ENCODE results near the gene IL1RAP.

IL1RAP gene

GRCh38 chr3:190614226-190615059, 100.6 kb downstream of the IL1RAP start:
- no peak for DNase-seq (ENCODE audit: low read depth in 2 of 2)

- DNase-seq (ENCODE audit: low read depth in 2 of 2) = no peak
These were observed 101.1 kb downstream of the IL1RAP start for GRCh38 chr3:190615060-190615384.

GRCh38 chr3:190615607-190616006, 101.7 kb downstream of the IL1RAP start:
- no peak for DNase-seq (ENCODE audit: low read depth in 2 of 2)

GRCh38 chr3:190616637-190617036, 102.8 kb downstream of the IL1RAP start:
- no peak for DNase-seq (ENCODE audit: low read depth in 2 of 2)

GRCh38 chr3:190617185-190617584, 103.3 kb downstream of the IL1RAP start:
- DNase-seq (ENCODE audit: low read depth in 2 of 2) = no peak

GRCh38 chr3:190618330-190619030, 104.6 kb downstream of the IL1RAP start:
- DNase-seq (ENCODE audit: low read depth in 2 of 2) = no peak

GRCh38 chr3:190619353-190619752, 105.5 kb downstream of the IL1RAP start:
- DNase-seq (ENCODE audit: low read depth in 2 of 2) = no peak

GRCh38 chr3:190619761-190620160, 105.9 kb downstream of the IL1RAP start:
- DNase-seq (ENCODE audit: low read depth in 2 of 2) = no peak

GRCh38 chr3:190620886-190621608, 107.2 kb downstream of the IL1RAP start:
- no peak for DNase-seq (ENCODE audit: low read depth in 2 of 2)

GRCh38 chr3:190621927-190622326, 108.0 kb downstream of the IL1RAP start:
- no peak for DNase-seq (ENCODE audit: low read depth in 2 of 2)

- DNase-seq (ENCODE audit: low read depth in 2 of 2) = no peak
These were observed 110.4 kb downstream of the IL1RAP start for GRCh38 chr3:190624282-190624681.

- DNase-seq (ENCODE audit: low read depth in 2 of 2) = no peak
These were observed 113.2 kb downstream of the IL1RAP start for GRCh38 chr3:190626951-190627620.

GRCh38 chr3:190629088-190629487, 115.2 kb downstream of the IL1RAP start:
- DNase-seq (ENCODE audit: low read depth in 2 of 2) = no peak

GRCh38 chr3:190631295-190631694, 117.4 kb downstream of the IL1RAP start:
- no peak for DNase-seq (ENCODE audit: low read depth in 2 of 2)

- DNase-seq (ENCODE audit: low read depth in 2 of 2) = no peak
These were observed 127.7 kb downstream of the IL1RAP start for GRCh38 chr3:190641564-190641963.

GRCh38 chr3:190642016-190642415, 128.1 kb downstream of the IL1RAP start:
- DNase-seq (ENCODE audit: low read depth in 2 of 2) = no peak

GRCh38 chr3:190644035-190644434, 130.2 kb downstream of the IL1RAP start:
- no peak for DNase-seq (ENCODE audit: low read depth in 2 of 2)

- DNase-seq (ENCODE audit: low read depth in 2 of 2) = no peak
These were observed 130.9 kb downstream of the IL1RAP start for GRCh38 chr3:190644766-190645165.

- DNase-seq (ENCODE audit: low read depth in 2 of 2) = no peak
These were observed 132.1 kb downstream of the IL1RAP start for GRCh38 chr3:190645932-190646460.

- DNase-seq (ENCODE audit: low read depth in 2 of 2) = no peak
These were observed 133.1 kb downstream of the IL1RAP start for GRCh38 chr3:190646996-190647395.

- no peak for DNase-seq (ENCODE audit: low read depth in 2 of 2)
These were observed 142.0 kb downstream of the IL1RAP start for GRCh38 chr3:190655933-190656332.

GRCh38 chr3:190658106-190658505, 144.2 kb downstream of the IL1RAP start:
- DNase-seq (ENCODE audit: low read depth in 2 of 2) = no peak
